D721Med (cell line): ENCODE data around the gene HS3ST5.
A peak's percentile ranks its signal among the peaks of the same experiment; 100 is the strongest.

ENCODE experiments used
- DNase-seq: peaks from one replicate; pipeline ENCODE4 v3.0.0; 2011; ENCODE audit warnings: low spot score; ENCODE audit not compliant: insufficient read length
- FAIRE-seq: peaks from 2 replicates; lab custom pipeline; 2011; peaks lifted over from hg19 to GRCh38; lab: Jason Lieb, UNC
- TF ChIP-seq, protein P1 (sequence below): IDR thresholded peaks from 2 replicates; pipeline ENCODE4 v1.5.1; 2012; ENCODE audit warnings: mild to moderate bottlenecking, control low read depth; ENCODE audit not compliant: insufficient read depth; ENCODE audit errors: missing control alignments

Gene HS3ST5

DNA sequence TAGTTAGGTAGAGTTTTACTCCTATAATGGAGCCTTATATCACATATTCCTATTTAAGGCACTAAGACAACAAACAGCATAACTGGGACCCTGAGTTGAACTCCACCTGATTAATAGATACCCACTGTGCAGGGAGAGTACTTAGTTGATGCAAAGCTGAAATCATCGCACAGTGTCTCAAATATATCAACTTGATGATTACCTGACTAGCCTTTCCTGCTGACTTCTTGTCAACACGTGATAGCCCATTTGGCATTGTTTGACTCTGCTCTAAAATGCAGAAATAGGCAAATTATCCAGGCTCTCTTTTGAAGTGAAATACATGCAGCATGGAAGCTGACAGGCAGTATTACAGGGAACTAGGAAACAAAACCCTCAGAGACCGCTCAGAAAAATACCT is 217.2 kb downstream of the HS3ST5 start:
- TF ChIP-seq, protein P1, sequence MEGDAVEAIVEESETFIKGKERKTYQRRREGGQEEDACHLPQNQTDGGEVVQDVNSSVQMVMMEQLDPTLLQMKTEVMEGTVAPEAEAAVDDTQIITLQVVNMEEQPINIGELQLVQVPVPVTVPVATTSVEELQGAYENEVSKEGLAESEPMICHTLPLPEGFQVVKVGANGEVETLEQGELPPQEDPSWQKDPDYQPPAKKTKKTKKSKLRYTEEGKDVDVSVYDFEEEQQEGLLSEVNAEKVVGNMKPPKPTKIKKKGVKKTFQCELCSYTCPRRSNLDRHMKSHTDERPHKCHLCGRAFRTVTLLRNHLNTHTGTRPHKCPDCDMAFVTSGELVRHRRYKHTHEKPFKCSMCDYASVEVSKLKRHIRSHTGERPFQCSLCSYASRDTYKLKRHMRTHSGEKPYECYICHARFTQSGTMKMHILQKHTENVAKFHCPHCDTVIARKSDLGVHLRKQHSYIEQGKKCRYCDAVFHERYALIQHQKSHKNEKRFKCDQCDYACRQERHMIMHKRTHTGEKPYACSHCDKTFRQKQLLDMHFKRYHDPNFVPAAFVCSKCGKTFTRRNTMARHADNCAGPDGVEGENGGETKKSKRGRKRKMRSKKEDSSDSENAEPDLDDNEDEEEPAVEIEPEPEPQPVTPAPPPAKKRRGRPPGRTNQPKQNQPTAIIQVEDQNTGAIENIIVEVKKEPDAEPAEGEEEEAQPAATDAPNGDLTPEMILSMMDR: no peak
- FAIRE-seq (no peak), DNase-seq (no peak)

DNA sequence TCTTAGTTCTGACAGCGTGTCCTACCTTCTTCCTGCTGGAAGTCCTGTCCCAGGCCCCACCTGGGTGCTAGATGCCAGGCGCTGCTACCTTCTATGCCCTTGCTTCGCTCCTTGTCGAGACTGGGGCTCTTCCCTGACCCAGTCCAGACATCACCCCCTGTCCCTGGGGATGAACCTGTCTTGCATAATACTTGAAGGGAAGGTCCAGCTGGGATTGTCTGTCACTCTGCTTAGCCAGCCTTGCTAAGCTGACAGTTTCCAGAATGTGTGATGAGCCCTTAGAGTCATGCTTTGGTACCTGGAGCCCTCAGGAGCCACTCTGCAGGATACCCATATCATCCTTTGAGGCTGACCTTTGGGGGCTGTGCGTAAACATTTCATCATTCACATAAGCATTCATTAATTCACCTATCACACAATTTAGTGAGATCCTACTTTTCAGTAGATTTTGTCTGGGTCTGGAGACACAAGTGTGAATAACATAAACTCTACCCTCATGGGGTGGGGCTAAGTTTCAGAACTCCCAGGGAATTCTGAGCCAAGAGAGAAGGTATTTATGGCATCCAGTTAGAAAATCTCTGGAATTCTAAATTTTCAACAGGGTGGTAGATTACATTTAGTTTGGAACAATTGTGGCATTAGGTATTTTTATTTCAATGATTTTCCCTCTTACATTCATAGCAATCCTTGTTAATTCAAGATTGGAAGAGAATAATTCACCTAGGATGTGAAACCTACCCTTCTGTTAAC is 220.7 kb downstream of the HS3ST5 start:
- FAIRE-seq (no peak), DNase-seq (no peak)
- TF ChIP-seq, protein P1: no peak

DNA sequence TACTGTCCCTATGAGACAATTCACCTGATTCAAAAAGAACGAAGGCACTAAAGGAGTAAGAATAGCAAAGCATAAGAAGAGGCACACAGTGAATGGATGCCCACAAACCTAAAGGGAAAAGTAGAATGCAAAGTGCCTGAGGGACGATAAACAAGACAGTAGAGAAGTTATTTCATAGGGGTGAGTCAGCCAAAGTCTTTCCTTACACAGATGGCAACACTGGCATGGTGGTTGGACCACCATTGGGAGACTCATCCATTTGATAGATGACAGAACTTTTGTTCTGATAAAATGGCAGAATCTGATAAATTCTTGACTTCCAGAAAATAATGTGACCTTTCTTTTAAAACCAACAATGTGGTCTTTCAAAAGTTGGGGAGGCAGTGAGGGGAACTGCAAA is 223.8 kb downstream of the HS3ST5 start:
- TF ChIP-seq, protein P1: no peak
- FAIRE-seq (no peak), DNase-seq (no peak)

DNA sequence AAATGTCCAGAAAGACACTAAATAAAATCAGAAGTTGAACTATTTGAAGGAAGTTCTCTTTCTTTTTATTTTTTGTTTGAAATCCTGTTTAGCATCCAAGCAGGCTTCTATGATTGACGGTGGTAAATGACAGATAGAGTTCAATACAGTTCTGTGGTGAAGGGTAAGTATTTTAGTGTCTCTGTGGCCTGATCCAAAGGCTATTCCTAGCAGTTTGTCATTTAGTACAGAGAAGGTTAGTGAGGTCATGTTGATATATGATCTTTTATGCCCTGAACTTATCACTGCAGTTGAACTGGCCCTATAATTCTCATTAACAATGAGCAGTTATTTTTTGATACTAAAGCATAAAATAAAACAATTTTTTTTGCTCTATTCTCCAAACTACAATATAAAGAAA is 227.2 kb downstream of the HS3ST5 start:
- TF ChIP-seq, protein P1: no peak
- DNase-seq (no peak), FAIRE-seq (no peak)

- TF ChIP-seq, protein P1: peak; percentile 60
- DNase-seq (no peak), FAIRE-seq (no peak)
Measured at GRCh38 chr6:114108119-114109002, 234.5 kb downstream of the HS3ST5 start.

GRCh38 chr6:114106020-114106419 is 236.8 kb downstream of the HS3ST5 start:
- TF ChIP-seq, protein P1: no peak
- no peak for DNase-seq
- FAIRE-seq: peak; percentile 75
